ENCODE measurements around the gene TMEM143. TPM values are rescaled to one million over a fixed set of nuclear protein-coding genes. Genes with fewer than 3 reads are reported as not detected.

The TMEM143 gene
- total RNA-seq, 1 experiment from 2014 or later: 6.6 TPM

DNA sequence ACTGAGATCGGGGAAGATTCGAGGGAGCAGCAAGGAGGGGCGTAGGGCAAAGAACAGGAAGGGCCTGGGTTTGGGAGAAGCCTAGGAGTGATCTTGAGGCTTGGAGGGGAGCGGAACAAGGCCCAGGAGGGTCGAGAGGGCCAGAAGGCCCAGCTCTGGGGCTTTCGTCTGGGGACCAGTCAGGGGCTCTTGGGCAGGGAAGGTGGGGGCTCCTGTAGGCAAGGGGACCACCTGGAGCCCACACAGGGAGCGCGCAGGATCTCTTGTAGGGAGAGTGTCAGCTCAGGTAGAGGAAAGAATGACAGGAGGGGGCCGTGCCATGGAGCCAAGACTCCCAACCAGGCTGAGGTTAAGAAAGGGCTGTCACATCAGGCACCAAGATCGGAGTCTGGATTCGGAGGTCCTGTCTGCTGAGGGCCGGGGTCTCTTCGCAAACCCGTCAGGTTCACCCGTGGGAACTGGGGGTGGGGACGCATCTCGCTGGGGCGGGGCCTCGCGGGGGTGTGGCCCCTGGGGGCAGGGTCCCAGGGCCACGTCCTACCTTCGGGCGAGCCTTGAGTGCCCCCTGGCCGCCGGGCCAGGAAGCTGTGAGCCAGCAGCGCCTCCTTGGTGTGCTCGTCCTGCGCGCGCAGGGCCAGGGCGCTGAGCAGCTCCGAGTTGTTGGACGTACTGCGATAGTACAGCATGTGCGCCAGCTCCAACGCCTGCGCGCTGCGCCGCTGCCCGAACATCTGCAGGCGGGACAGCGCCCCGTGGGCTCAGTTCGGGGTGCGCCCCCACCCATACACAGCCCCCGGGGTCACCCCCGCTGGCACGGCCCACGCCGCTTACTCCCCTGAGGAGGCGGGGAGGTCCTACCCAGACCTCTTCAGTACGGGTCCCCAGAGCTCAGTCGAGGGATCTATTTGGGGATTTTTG, 30.0 kb downstream of the TMEM143 start:
- Histone ChIP-seq H3K36me3 (ENCODE audit: control insufficient read depth, insufficient read depth, low read length) (no peaks in the 10 kb centered on the region), H3K27ac (ENCODE audit: low read length) (peak overlapping the region; percentile 71), H3K27me3 (ENCODE audit: control insufficient read depth, insufficient read depth, low read length) (no peaks in the 10 kb centered on the region), H3K4me3 (ENCODE audit: low read depth in 2 of 2, low read length in 2 of 2) (peak overlapping the region; percentile 42 to 66), H3K9me3 (ENCODE audit: control insufficient read depth, insufficient read depth, low read depth, low read length) (no peaks in the 10 kb centered on the region), H3K4me1 (ENCODE audit: control insufficient read depth, insufficient read depth, low read length) (peaks cover 7% of the 10 kb centered on the region)
- in situ Hi-C loops (cut with HindIII; ENCODE audit: low pct_unique_long_range_greater_than_20kb, low sequenced_read_pairs) (no loop called here), intact Hi-C loops (cut with micrococcal nuclease; ENCODE audit: unreplicated experiment) (no loop called here)
- CTCF ChIA-PET: interaction anchor here (0.7 to 2.3 kb wide), 8 partner anchors 9 to 228 kb away, joined by 3 to 20 read pairs (median 5); partner anchors contain the start of gene EMP3
- TF ChIP-seq SIN3A (IDR thresholded peaks at IDR 0.05; ENCODE audit: borderline replicate concordance, insufficient read depth, low read depth, low read length) (no peak; the same call in 1 of the 2 replicates), POLR2AphosphoS5 (IDR thresholded peaks at IDR 0.05; ENCODE audit: low read depth, low read length) (peak; percentile 38; the same call in 1 of the 2 replicates)
- TF ChIP-seq, protein P1, sequence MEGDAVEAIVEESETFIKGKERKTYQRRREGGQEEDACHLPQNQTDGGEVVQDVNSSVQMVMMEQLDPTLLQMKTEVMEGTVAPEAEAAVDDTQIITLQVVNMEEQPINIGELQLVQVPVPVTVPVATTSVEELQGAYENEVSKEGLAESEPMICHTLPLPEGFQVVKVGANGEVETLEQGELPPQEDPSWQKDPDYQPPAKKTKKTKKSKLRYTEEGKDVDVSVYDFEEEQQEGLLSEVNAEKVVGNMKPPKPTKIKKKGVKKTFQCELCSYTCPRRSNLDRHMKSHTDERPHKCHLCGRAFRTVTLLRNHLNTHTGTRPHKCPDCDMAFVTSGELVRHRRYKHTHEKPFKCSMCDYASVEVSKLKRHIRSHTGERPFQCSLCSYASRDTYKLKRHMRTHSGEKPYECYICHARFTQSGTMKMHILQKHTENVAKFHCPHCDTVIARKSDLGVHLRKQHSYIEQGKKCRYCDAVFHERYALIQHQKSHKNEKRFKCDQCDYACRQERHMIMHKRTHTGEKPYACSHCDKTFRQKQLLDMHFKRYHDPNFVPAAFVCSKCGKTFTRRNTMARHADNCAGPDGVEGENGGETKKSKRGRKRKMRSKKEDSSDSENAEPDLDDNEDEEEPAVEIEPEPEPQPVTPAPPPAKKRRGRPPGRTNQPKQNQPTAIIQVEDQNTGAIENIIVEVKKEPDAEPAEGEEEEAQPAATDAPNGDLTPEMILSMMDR (IDR thresholded peaks at IDR 0.05): peak; percentile 88
- DNase-seq (ENCODE audit: low read depth, low spot score) (no peak), ATAC-seq (peak; percentile 90)
- POLR2A ChIA-PET: interaction anchor here (0.6 to 0.9 kb wide), 4 partner anchors 11 to 249 kb away, joined by 3 to 6 read pairs (median 4); partner anchors contain the start of gene TMEM143
- BruUV-seq (replicated peaks): no TSS peak

DNA sequence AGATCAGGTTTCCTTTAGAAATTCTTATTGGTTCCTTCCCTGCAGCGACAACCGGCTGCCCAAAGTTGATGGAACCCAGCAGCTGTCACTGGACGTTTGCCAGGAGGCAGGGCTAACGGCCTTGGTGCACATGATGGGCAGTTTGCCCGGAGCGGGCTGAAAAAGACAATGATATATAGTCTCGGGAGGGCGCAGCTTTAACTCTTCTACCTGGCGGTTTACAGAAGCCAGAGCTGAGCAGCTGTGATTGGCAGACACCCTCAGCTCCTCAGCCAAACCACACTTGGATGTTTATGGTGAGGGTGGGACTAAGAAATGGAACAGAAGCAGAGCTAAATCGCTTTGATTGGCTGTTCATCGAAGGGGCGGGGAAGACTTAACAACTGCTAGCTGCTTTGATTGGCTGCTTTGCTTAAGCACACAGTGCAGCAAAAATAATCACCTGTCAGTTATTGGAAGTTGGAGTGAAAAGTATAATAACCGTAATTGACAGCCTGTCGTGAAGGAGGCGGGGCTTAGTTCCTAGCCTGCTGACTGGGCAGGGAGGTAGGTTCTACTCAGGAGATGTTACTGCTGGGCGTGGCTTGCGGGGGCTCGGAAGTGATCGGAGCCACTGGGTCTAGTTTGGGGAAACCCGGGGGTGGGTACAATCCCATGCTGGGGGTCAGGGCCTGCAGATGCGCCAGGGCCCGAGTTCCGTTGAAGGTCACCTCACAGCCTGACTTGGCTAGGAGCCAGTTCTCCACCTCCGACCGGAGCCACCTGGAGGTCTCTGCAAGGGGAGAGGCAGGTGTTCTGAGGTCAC, 30.9 kb downstream of the TMEM143 start:
- intact Hi-C loops (cut with micrococcal nuclease; ENCODE audit: unreplicated experiment) (no loop called here), in situ Hi-C loops (cut with HindIII; ENCODE audit: low pct_unique_long_range_greater_than_20kb, low sequenced_read_pairs) (no loop called here)
- DNase-seq (ENCODE audit: low read depth, low spot score): no peak
- Histone ChIP-seq H3K4me1 (ENCODE audit: control insufficient read depth, insufficient read depth, low read length) (peaks cover 7% of the 10 kb centered on the region), H3K27me3 (ENCODE audit: control insufficient read depth, insufficient read depth, low read length) (no peaks in the 10 kb centered on the region), H3K9me3 (ENCODE audit: control insufficient read depth, insufficient read depth, low read depth, low read length) (no peaks in the 10 kb centered on the region), H3K36me3 (ENCODE audit: control insufficient read depth, insufficient read depth, low read length) (no peaks in the 10 kb centered on the region), H3K27ac (ENCODE audit: low read length) (peak overlapping the region; percentile 67), H3K4me3 (ENCODE audit: low read depth in 2 of 2, low read length in 2 of 2) (peak overlapping the region; percentile 42 to 66)
- peak; percentile 86 for ATAC-seq
- POLR2A ChIA-PET: interaction anchor here (0.5 to 0.9 kb wide), 2 partner anchors 10 to 422 kb away, joined by 4 to 12 read pairs; partner anchors contain the start of gene FGF21
- no peak for TF ChIP-seq SIN3A (IDR thresholded peaks at IDR 0.05; ENCODE audit: borderline replicate concordance, insufficient read depth, low read depth, low read length)
- no peak for TF ChIP-seq POLR2AphosphoS5 (IDR thresholded peaks at IDR 0.05; ENCODE audit: low read depth, low read length)
- TF ChIP-seq TCF7L2 (IDR thresholded peaks at IDR 0.05; ENCODE audit: low read depth, low read length): no peak
- TF ChIP-seq, protein P2, sequence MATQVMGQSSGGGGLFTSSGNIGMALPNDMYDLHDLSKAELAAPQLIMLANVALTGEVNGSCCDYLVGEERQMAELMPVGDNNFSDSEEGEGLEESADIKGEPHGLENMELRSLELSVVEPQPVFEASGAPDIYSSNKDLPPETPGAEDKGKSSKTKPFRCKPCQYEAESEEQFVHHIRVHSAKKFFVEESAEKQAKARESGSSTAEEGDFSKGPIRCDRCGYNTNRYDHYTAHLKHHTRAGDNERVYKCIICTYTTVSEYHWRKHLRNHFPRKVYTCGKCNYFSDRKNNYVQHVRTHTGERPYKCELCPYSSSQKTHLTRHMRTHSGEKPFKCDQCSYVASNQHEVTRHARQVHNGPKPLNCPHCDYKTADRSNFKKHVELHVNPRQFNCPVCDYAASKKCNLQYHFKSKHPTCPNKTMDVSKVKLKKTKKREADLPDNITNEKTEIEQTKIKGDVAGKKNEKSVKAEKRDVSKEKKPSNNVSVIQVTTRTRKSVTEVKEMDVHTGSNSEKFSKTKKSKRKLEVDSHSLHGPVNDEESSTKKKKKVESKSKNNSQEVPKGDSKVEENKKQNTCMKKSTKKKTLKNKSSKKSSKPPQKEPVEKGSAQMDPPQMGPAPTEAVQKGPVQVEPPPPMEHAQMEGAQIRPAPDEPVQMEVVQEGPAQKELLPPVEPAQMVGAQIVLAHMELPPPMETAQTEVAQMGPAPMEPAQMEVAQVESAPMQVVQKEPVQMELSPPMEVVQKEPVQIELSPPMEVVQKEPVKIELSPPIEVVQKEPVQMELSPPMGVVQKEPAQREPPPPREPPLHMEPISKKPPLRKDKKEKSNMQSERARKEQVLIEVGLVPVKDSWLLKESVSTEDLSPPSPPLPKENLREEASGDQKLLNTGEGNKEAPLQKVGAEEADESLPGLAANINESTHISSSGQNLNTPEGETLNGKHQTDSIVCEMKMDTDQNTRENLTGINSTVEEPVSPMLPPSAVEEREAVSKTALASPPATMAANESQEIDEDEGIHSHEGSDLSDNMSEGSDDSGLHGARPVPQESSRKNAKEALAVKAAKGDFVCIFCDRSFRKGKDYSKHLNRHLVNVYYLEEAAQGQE (IDR thresholded peaks at IDR 0.05; ENCODE audit: insufficient read depth in 1 of 2, low read depth in 2 of 2, low read length in 1 of 2): no peak
- BruUV-seq (replicated peaks): no TSS peak
- CTCF ChIA-PET: interaction anchor here (0.7 to 2.3 kb wide), 3 partner anchors 12 to 24 kb away, joined by 3 to 20 read pairs (median 18); a partner anchor contains a TSS
